GM12872 (cell line): ENCODE results near the gene SKI.

Experiments used
- TF ChIP-seq, protein P1 (sequence below): IDR thresholded peaks from 3 replicates; pipeline ENCODE4 v1.5.1; 2011; ENCODE audit warnings: low read depth, mild to moderate bottlenecking, low read length, moderate library complexity; ENCODE audit not compliant: insufficient read depth

SKI gene

DNA sequence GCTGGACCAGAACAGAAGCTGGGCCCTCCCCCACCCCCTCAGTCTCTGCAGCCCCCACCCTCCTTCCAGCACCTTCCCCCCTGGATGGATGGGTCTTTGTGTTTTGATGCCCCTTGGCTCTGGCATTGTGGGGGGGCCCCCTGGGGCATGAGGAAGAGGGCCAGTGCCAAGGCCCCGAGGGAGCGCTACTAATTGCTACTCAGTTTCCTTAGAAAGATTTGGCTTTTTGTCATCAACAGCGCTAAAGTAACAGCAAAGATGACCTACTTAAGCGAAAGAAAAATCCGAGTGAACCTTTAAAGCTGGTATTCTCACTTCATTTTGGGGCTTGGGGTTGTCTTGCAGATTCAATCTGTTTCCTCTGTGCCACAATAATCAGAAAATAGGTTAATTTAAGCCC, 63.5 kb downstream of the SKI start:
- TF ChIP-seq, protein P1, sequence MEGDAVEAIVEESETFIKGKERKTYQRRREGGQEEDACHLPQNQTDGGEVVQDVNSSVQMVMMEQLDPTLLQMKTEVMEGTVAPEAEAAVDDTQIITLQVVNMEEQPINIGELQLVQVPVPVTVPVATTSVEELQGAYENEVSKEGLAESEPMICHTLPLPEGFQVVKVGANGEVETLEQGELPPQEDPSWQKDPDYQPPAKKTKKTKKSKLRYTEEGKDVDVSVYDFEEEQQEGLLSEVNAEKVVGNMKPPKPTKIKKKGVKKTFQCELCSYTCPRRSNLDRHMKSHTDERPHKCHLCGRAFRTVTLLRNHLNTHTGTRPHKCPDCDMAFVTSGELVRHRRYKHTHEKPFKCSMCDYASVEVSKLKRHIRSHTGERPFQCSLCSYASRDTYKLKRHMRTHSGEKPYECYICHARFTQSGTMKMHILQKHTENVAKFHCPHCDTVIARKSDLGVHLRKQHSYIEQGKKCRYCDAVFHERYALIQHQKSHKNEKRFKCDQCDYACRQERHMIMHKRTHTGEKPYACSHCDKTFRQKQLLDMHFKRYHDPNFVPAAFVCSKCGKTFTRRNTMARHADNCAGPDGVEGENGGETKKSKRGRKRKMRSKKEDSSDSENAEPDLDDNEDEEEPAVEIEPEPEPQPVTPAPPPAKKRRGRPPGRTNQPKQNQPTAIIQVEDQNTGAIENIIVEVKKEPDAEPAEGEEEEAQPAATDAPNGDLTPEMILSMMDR: no peak

DNA sequence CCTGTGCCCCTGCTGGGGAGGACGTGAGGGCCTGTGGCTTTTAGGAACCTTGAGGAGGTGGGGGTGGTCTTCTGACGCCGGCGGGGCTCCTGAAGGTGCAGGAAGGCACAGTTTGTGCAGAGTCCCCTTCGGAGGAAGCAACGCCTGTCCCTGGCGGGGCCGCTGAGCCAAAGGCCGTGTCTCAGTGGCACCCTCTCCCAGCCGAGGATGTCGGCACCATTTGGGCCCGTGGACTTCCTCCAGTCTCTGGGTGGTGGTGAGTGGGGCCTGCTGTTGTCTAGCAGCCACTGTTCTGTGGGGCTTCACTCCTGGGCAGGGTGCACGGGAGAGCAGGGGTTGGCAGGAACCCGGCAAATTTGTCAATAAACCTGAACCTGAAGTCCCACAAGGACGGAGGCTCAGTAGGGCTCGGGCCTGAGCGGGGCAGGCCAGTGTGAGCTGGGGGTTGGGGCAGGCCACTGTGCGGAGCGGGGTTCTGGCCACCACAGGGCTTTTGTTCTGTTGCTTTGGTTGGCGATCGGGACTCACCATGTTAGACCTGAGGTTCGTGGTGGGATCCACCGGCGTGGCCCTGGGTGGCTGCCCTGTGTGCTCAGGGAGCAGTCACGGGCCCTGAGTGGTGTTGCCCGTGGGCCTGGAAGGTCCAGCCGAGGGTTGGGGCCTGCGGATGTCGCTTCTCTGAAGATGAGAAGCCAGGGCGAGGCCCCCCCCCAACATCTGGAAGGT, 64.8 kb downstream of the SKI start:
- TF ChIP-seq, protein P1: no peak

DNA sequence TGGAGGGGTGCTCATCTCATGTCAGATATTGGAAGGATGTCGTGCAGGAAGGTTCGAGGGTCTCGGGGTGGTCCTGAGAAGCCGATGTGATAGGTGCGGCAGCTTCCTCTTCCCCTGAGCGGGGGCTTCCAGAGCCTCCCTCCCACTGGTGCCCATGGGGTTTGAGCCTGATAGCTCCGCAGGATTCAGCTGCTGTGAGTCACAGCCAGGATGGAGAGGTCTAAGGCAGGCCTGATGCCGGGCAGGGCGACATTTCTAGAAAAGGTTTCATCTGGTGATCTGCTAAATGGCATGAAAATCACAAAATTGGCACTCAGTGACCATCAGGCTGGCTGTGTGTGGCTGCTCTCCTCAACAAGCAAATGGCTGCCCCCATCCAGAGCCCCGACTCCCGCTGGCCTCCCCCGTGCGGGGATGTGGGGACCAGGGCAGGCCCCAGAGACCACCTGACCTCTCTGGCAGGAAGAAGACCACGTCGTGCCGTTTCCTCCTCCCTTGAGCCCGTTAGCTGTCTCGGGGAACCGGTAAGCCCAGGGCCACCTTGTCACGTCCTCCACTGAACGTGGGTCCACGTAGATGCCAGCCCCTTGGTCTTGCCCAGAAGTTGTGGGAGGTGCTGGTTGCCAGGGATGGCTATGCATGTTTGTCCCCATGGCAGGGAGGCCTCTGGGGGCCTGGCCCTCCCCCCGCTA, 66.1 kb downstream of the SKI start:
- TF ChIP-seq, protein P1: no peak

DNA sequence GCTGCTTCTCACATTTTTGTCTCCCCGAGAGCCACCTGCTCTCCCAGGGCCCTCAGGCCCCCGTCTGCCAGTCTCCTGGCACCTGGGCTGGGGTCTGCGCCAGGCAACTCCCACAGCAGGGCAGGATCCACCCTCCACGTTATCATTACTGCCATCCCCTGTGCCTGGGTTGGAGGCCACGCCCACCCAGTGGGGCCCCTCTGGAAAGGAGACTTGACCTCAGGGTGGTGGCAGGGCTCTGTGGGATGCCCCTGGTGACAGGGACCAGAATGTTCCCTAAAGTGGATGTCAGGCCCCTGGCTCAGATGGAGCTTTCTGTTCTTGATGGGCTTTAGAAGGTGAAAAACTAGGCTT, 66.6 kb downstream of the SKI start:
- TF ChIP-seq, protein P1: no peak

DNA sequence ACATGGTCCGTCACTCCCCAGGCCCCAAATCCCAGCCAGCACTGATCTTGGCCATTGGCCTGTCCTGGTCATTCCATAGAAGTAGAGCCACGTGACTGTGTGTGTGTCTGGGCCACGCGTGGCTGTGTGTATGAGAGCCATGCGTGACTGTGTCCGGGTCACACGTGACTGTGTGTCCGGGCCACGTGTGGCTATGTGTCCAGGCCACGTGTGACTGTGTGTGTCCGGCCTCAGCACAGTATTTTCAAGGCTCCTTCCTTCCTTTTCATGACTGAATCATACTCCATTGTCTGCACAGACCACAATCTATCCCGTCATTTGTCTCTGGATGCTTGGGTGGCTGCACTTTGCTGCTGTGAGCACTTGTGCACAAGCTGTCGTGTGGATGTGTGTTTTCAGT, 67.4 kb downstream of the SKI start:
- TF ChIP-seq, protein P1: no peak

DNA sequence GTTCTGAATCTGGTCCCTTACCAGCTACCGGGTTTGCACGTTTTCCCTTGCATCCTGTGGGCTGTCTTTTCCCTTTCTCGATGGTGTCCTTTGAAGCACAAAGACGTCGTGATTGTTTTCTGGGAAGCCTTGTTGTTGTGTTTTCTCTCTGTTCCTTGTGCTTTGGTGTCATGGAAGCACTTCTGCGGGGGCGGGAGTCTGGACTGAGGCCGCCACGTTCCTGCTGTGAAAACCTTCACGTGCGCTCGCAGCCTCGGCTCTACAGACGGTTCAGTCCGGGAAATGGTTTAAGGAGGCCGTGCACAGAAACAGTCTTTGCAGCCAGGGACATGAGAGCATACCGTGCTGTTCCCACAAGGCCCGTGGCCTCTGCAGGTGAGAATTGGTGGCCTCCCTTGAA, 68.5 kb downstream of the SKI start:
- TF ChIP-seq, protein P1: no peak

DNA sequence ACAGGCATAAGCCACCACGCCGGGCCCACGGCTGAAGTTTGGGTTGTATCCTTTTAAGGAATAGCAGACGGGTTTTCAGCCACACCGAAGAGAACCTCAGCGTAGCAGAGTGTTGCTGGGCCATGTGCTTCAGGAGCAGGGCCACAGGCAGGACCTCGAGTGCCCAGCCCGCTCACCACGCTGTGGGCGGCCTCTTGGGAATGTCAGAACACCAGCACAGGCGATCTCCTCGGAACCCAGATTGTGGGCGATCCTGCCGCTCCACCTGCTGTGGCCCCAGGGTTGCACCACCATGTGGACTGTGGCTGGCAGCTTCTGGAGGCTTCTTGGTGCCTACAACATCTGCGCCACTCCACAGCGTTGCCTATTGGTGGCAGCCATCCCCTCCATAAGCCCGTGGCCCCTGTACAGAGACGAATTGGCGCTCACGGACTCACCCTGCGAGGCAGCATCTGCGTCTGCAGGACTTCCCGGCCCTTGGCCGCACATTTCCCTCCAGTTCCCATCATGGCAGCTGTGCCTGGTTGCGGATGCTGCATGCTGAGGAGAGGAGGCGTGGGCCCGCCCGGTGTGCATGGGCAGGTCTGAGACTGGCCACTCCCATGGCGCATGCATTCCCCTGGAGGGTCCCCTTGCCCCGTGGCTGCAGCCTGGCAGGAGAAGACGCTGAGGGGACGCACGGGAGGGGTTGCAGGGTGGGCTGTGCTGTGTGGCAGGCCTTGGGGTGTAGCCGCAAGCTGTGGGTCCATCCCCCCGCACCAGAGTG, 69.3 kb downstream of the SKI start:
- TF ChIP-seq, protein P1: no peak
